NCI-H748 treated with DMSO at 0.1 percent for 48 hours (cell line): ENCODE data around the gene HIP1R.

Experiments
- DNase-seq: peaks from one replicate; lab custom pipeline; 2025; lab: John Stamatoyannopoulos, UW

Gene HIP1R

GRCh38 chr12:122860854-122861586 is 25.8 kb downstream of the HIP1R start:
- DNase-seq: no peak

GRCh38 chr12:122861587-122861970 is 26.3 kb downstream of the HIP1R start:
- no peak for DNase-seq

GRCh38 chr12:122862110-122862634 is 26.9 kb downstream of the HIP1R start:
- DNase-seq: no peak

GRCh38 chr12:122862872-122863701 is 27.8 kb downstream of the HIP1R start:
- DNase-seq: no peak

GRCh38 chr12:122864894-122865253 is 29.6 kb downstream of the HIP1R start:
- DNase-seq: no peak

- no peak for DNase-seq
Measured at GRCh38 chr12:122865268-122866231, 30.3 kb downstream of the HIP1R start.

GRCh38 chr12:122866379-122866778 is 31.1 kb downstream of the HIP1R start:
- no peak for DNase-seq

GRCh38 chr12:122866950-122867607 is 31.8 kb downstream of the HIP1R start:
- no peak for DNase-seq

- DNase-seq: no peak
Measured at GRCh38 chr12:122867691-122868461, 32.6 kb downstream of the HIP1R start.

- no peak for DNase-seq
Measured at GRCh38 chr12:122868471-122869177, 33.4 kb downstream of the HIP1R start.

- no peak for DNase-seq
Measured at GRCh38 chr12:122869207-122869973, 34.1 kb downstream of the HIP1R start.

- no peak for DNase-seq
Measured at GRCh38 chr12:122870163-122870842, 35.0 kb downstream of the HIP1R start.

GRCh38 chr12:122870867-122871664 is 35.8 kb downstream of the HIP1R start:
- DNase-seq: no peak

GRCh38 chr12:122871851-122872780 is 36.9 kb downstream of the HIP1R start:
- DNase-seq: no peak

GRCh38 chr12:122872815-122873361 is 37.6 kb downstream of the HIP1R start:
- no peak for DNase-seq

- no peak for DNase-seq
Measured at GRCh38 chr12:122873540-122873939, 38.3 kb downstream of the HIP1R start.
